Measurements from ENCODE around the gene B3GALT6.

The B3GALT6 gene

GRCh38 chr1:1212780-1213344 is 19.2 kb upstream of the B3GALT6 start:
- no peak overlapping the region for H2AFZ ChIP-seq (ENCODE audit: low read depth)
- H3K27me3 ChIP-seq (ENCODE audit: insufficient read depth, low read depth) = peaks cover 21% of the 10 kb centered on the region; the same call in 1 of the 2 replicates
- no peaks in the 10 kb centered on the region for H4K20me1 ChIP-seq (ENCODE audit: insufficient read depth)
- H3K36me3 ChIP-seq (ENCODE audit: insufficient read depth) = no peaks in the 10 kb centered on the region
- H3K27ac ChIP-seq = no peak overlapping the region
- TF ChIP-seq CTCF (conservative IDR thresholded peaks at IDR 0.05; ENCODE audit: low read depth, low read length) = no peak
- H3K9ac ChIP-seq = no peak overlapping the region
- no peaks in the 10 kb centered on the region for H3K79me2 ChIP-seq (ENCODE audit: insufficient read depth, low read depth)
- H3K4me1 ChIP-seq (ENCODE audit: low read depth, poor library complexity, severe bottlenecking) = peaks cover 27% of the 10 kb centered on the region
- H3K4me2 ChIP-seq = no peak overlapping the region
- no peak overlapping the region for H3K4me3 ChIP-seq (IDR thresholded peaks at IDR 0.05; ENCODE audit: insufficient read depth, low read depth, low read length)

- H4K20me1 ChIP-seq (ENCODE audit: insufficient read depth) = no peaks in the 10 kb centered on the region
- H3K27ac ChIP-seq = no peak within 1 kb of the TSS
- TF ChIP-seq CTCF (conservative IDR thresholded peaks at IDR 0.05; ENCODE audit: low read depth, low read length) = no peak
- peaks cover 18% of the 10 kb centered on the region; the same call in 1 of the 2 replicates for H3K27me3 ChIP-seq (ENCODE audit: insufficient read depth, low read depth)
- peak within 1 kb of the TSS; percentile 48 for H3K4me2 ChIP-seq
- peaks cover 19% of the 10 kb centered on the region for H3K4me1 ChIP-seq (ENCODE audit: low read depth, poor library complexity, severe bottlenecking)
- no peak within 1 kb of the TSS for H2AFZ ChIP-seq (ENCODE audit: low read depth)
- no peaks in the 10 kb centered on the region for H3K79me2 ChIP-seq (ENCODE audit: insufficient read depth, low read depth)
- no peak within 1 kb of the TSS for H3K4me3 ChIP-seq (IDR thresholded peaks at IDR 0.05; ENCODE audit: insufficient read depth, low read depth, low read length)
- H3K9ac ChIP-seq = no peak within 1 kb of the TSS
- no peaks in the 10 kb centered on the region for H3K36me3 ChIP-seq (ENCODE audit: insufficient read depth)
Measured at GRCh38 chr1:1213345-1214265, 18.4 kb upstream of the B3GALT6 start, which contains the start of gene TNFRSF4. Gene TNFRSF4, minus strand, starts transcription at chr1:1214153. Its CDS starts 26 bp downstream, at chr1:1214127.

GRCh38 chr1:1215080-1215676 is 16.9 kb upstream of the B3GALT6 start:
- Histone ChIP-seq H4K20me1 (ENCODE audit: insufficient read depth) (no peaks in the 10 kb centered on the region), H3K9ac (no peak overlapping the region), H3K4me1 (ENCODE audit: low read depth, poor library complexity, severe bottlenecking) (peaks cover 12% of the 10 kb centered on the region), H3K36me3 (ENCODE audit: insufficient read depth) (no peaks in the 10 kb centered on the region), H3K27me3 (ENCODE audit: insufficient read depth, low read depth) (peaks cover 3% of the 10 kb centered on the region; the same call in 1 of the 2 replicates), H3K4me2 (peak overlapping the region; percentile 48), H3K4me3 (IDR thresholded peaks at IDR 0.05; ENCODE audit: insufficient read depth, low read depth, low read length) (no peak overlapping the region), H2AFZ (ENCODE audit: low read depth) (no peak overlapping the region), H3K27ac (no peak overlapping the region), H3K79me2 (ENCODE audit: insufficient read depth, low read depth) (no peaks in the 10 kb centered on the region)
- no peak for TF ChIP-seq CTCF (conservative IDR thresholded peaks at IDR 0.05; ENCODE audit: low read depth, low read length)

GRCh38 chr1:1215881-1216605 is 16.0 kb upstream of the B3GALT6 start:
- Histone ChIP-seq H3K79me2 (ENCODE audit: insufficient read depth, low read depth) (no peaks in the 10 kb centered on the region), H3K36me3 (ENCODE audit: insufficient read depth) (no peaks in the 10 kb centered on the region), H3K4me1 (ENCODE audit: low read depth, poor library complexity, severe bottlenecking) (peaks cover 12% of the 10 kb centered on the region), H3K4me2 (no peak overlapping the region), H2AFZ (ENCODE audit: low read depth) (no peak overlapping the region), H3K27me3 (ENCODE audit: insufficient read depth, low read depth) (no peaks in the 10 kb centered on the region), H3K4me3 (IDR thresholded peaks at IDR 0.05; ENCODE audit: insufficient read depth, low read depth, low read length) (no peak overlapping the region), H3K9ac (no peak overlapping the region), H3K27ac (no peak overlapping the region), H4K20me1 (ENCODE audit: insufficient read depth) (no peaks in the 10 kb centered on the region)
- TF ChIP-seq CTCF (conservative IDR thresholded peaks at IDR 0.05; ENCODE audit: low read depth, low read length) = no peak

All from KMS-11 (cell line).